Osteocyte (in vitro differentiated cells): ENCODE measurements around the gene ZMYND8. TPM values are rescaled to one million over a fixed set of nuclear protein-coding genes. Genes with fewer than 3 reads are reported as not detected.

Experiments used
- DNase-seq: peaks from one replicate; pipeline ENCODE4 v3.0.0; 2021; ENCODE audit warnings: mixed read lengths; ENCODE audit not compliant: unreplicated experiment; ENCODE audit errors: extremely low spot score
- H3K27ac Mint-ChIP-seq: one replicate; pipeline ENCODE4 v1.8.0; 2021; ENCODE audit warnings: mild to moderate bottlenecking, mixed read lengths; ENCODE audit not compliant: unreplicated experiment
- H3K27me3 Mint-ChIP-seq: one replicate; pipeline ENCODE4 v1.8.0; 2021; ENCODE audit warnings: mixed read lengths; ENCODE audit not compliant: unreplicated experiment
- H3K36me3 Mint-ChIP-seq: one replicate; pipeline ENCODE4 v1.8.0; 2021; ENCODE audit warnings: mixed read lengths; ENCODE audit not compliant: unreplicated experiment
- H3K4me1 Mint-ChIP-seq: one replicate; pipeline ENCODE4 v1.8.0; 2021; ENCODE audit warnings: mixed read lengths; ENCODE audit not compliant: unreplicated experiment
- H3K4me3 Mint-ChIP-seq: one replicate; pipeline ENCODE4 v1.8.0; 2021; ENCODE audit warnings: mild to moderate bottlenecking, moderate library complexity, mixed read lengths; ENCODE audit not compliant: unreplicated experiment
- H3K9me3 Mint-ChIP-seq: one replicate; pipeline ENCODE4 v1.8.0; 2021; ENCODE audit warnings: mixed read lengths; ENCODE audit not compliant: unreplicated experiment
- CTCF ChIP-seq: fragments of 200-600 bp; sonication (generic); IDR thresholded peaks from 2 replicates; pipeline ENCODE4 v1.5.0; 2021; ENCODE audit warnings: antibody characterized with exemption, mild to moderate bottlenecking, moderate library complexity
- total RNA-seq: library from RNA; stranded (reverse); gene quantifications from 2 replicates; pipeline ENCODE4 v1.2.1, GENCODE V29; 2021

The ZMYND8 gene
- total RNA-seq, 1 donor from 2014 or later = 96.5 TPM

GRCh38 chr20:47287609-47288144 is 68.8 kb downstream of the ZMYND8 start:
- Mint-ChIP-seq H3K9me3 (no peaks in the 10 kb centered on the region), H3K4me3 (no peak overlapping the region), H3K4me1 (no peaks in the 10 kb centered on the region), H3K27ac (no peak overlapping the region), H3K27me3 (no peaks in the 10 kb centered on the region), H3K36me3 (peaks cover 61% of the 10 kb centered on the region)
- TF ChIP-seq CTCF = no peak
- no peak for DNase-seq

GRCh38 chr20:47286681-47287080 is 69.8 kb downstream of the ZMYND8 start:
- no peak for TF ChIP-seq CTCF
- H3K27ac Mint-ChIP-seq = no peak overlapping the region
- H3K9me3 Mint-ChIP-seq = no peaks in the 10 kb centered on the region
- no peak for DNase-seq
- H3K4me3 Mint-ChIP-seq = no peak overlapping the region
- H3K4me1 Mint-ChIP-seq = peaks cover 4% of the 10 kb centered on the region
- peaks cover 58% of the 10 kb centered on the region for H3K36me3 Mint-ChIP-seq
- no peaks in the 10 kb centered on the region for H3K27me3 Mint-ChIP-seq

GRCh38 chr20:47285189-47285588 is 71.3 kb downstream of the ZMYND8 start:
- Mint-ChIP-seq H3K4me3 (no peak overlapping the region), H3K9me3 (no peaks in the 10 kb centered on the region), H3K36me3 (peaks cover 62% of the 10 kb centered on the region), H3K27ac (no peak overlapping the region), H3K4me1 (peaks cover 19% of the 10 kb centered on the region), H3K27me3 (no peaks in the 10 kb centered on the region)
- no peak for DNase-seq
- TF ChIP-seq CTCF = no peak

- H3K27me3 Mint-ChIP-seq = no peaks in the 10 kb centered on the region
- no peak for TF ChIP-seq CTCF
- H3K9me3 Mint-ChIP-seq = no peaks in the 10 kb centered on the region
- no peak for DNase-seq
- H3K4me1 Mint-ChIP-seq = peaks cover 24% of the 10 kb centered on the region
- peaks cover 58% of the 10 kb centered on the region for H3K36me3 Mint-ChIP-seq
- no peak overlapping the region for H3K4me3 Mint-ChIP-seq
- H3K27ac Mint-ChIP-seq = peak overlapping the region; percentile 14
Measured at GRCh38 chr20:47284373-47284772, 72.1 kb downstream of the ZMYND8 start.

GRCh38 chr20:47283411-47283810 is 73.1 kb downstream of the ZMYND8 start:
- DNase-seq = no peak
- Mint-ChIP-seq H3K9me3 (no peaks in the 10 kb centered on the region), H3K4me1 (peaks cover 33% of the 10 kb centered on the region), H3K36me3 (peaks cover 57% of the 10 kb centered on the region), H3K27me3 (no peaks in the 10 kb centered on the region), H3K4me3 (no peak overlapping the region), H3K27ac (no peak overlapping the region)
- no peak for TF ChIP-seq CTCF
